Measurements from ENCODE around the gene PDE4B.
"Not testable (repeated sequence)": the region's sequence is repeated elsewhere in the genome, so short reads cannot be mapped to it uniquely, and the experiment has no call there.

PDE4B gene

DNA sequence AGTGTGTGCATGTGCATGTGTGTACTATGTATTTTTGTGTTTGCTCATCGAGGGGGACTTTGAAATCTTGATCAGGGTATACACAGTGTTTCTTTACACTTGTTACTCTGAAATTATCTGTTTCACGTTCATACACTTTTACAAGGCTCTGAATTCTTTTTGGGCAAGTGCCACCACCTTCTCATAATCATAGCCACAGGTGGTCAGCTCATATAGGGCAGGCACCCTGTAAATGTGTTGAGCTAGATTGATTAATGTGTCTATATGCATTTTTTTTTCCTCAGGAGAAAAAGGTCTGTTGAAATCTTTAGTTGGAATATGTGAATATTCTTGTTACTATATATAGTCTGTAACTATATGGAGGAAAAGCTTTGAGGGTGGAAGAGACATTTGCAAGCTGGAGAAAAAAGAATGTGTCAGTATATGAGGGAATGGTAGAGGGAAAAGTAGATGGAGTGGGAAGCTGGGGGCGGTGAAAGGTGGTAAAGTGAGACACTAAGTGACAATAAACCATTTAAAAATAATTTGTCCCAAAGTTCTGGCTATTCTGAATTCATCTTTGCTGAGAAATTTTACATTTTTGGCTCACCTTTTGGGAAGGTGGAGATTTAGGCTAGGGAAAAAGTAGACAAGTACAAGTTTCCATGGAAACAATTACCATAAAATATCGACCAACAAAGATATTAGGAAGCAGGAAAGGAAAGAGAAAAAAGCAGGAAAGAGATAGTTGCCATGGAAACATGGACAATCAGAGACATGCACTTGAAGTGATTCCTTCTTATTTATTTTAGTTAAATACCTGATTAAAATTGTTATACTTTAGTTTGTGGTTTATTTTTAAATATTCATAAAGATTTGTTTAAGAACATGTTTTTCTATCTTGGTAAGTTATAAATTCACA lies 277.5 kb downstream of the PDE4B start:
- no peak for DNase-seq

GRCh38 chr1:66073388-66073787 lies 280.7 kb downstream of the PDE4B start:
- no peak for DNase-seq

DNA sequence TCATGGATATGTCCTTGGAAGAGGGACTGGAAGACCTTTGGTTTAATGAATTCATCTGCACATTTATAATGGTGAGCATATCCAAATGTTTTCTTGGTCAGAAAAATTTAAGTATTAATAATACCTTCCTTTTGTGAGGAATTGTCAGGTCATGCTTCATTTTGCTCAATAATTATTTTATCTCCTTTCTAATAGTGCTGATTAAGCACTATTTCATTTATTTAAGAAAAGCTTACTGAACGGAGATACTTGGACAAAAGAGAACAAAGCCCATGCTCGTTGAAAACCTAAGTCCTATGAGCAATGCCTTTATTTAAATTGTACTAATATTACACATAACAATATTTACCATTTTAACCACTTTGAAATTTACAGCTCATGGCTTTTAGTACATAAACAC lies 281.5 kb downstream of the PDE4B start:
- no peak for DNase-seq

DNA sequence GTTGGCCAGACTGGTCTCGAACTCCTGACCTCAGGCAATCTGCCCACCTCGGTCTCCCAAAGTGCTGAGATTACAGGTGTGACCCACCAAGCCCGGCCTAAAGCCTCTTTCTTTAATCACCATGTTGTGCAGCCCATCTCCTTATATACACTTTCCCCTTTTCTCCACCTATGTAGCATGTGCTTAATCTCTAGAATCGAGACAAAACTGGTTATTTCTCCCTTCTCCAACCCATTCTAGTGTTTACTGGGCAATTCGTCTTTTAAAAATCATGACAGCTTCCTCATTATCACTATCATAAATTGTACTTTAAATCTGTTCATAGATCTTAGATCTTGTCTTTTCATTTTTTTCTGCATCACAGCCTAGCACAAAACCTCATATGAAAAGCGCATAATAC lies 285.7 kb downstream of the PDE4B start:
- DNase-seq, result no peak

DNA sequence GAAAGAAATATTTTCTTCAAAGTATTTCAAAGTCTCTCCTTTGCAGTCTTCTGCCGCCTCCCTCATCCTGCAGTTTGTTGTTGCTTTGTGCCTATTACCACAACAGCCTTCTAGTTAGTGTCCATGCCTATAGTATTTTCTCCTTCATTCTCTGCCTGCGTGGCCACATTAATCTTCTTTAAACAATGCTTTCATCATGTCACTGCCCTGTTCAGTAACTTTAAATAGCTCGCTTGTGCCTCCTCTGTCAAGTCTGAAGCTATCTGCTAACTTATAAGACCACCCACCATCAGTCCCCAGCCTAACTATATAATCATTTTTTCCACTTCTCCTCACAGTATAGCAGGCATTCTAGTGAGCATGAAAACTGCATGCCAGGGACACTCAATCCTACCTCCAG lies 290.3 kb downstream of the PDE4B start:
- no peak for DNase-seq

DNA sequence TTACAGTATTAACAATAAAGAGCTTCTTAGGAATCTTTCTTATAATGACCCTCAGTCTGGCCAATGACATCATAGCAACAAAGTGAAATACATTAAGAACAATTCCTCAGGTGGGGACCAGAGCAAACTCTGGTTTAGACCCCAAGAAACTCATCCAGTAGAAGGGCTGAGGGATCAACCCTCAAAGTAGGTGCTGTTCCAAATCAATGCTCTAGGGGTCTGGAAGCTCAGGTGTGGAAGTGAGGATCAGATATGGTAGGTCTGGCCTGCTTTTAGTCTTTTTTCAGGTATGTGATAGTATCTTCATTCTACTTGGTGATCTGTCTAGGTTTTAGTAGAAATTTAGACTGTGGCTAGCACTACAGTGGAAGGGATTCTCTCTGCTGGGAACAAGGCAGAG lies 291.7 kb downstream of the PDE4B start:
- no peak for DNase-seq

GRCh38 chr1:66085600-66085999 lies 292.9 kb downstream of the PDE4B start:
- DNase-seq, result no peak

DNA sequence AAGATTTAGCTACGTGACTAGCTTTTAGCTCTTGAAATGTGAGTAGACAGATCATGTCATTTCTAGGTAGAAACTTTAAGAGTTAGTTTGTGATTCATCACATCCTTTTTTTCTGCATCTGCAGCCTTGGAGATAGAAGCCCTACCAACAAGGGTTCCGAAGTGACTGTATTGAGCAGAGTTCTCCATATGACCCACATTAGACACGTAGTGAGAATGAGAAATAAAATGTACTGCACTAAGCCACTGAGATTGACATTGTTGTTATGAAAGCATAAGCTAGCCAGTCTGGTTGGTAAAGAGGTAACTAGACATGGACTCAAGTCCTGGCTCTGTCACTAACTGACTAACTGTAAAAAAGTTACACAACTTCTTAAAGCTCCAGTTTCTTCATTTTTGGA lies 296.1 kb downstream of the PDE4B start:
- DNase-seq, result no peak

DNA sequence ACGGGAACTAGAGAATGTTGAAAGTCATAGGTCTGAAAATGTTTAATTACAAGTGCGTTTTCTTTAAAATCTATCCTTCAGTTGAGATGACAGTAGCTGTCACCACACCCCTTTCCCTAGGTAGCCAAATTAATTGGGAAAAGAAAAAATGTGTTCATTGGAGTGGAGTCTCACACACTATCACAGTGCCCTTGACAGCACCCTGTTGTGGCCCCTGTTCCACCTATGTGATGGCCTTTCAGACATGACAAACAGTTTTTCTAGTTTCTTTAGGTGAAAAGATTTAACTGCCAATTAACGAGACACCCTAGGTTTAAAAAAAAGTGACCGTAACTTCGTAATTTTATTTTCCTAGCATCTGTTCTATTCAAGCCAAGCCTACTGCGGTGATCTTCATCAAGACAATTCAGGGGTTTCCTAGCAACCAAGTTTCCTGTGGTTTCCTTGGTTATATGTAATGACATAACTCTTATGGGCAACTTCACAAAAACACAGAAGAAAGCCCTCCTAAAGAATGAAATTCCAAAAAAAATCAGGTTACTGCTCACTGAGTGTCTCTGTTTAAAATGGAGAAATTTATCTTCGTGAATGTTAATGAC lies 298.3 kb downstream of the PDE4B start:
- no peak for DNase-seq

GRCh38 chr1:66095190-66095589 lies 302.5 kb downstream of the PDE4B start:
- no peak for DNase-seq

DNA sequence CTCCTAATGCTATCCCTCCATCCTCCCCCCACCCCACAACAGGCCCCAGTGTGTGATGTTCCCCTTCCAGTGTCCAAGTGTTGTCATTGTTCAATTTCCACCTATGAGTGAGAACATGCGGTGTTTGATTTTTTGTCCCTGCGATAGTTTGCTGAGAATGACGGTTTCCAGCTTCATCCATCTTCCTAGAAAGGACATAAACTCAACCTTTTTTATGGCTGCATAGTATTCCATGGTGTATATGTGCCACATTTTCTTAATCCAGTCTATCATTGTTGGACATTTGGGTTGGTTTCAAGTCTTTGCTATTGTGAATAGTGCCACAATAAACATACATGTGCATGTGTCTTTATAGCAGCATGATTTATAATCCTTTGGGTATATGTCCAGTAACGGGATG lies 308.3 kb downstream of the PDE4B start:
- not testable (repeated sequence) for DNase-seq

DNA sequence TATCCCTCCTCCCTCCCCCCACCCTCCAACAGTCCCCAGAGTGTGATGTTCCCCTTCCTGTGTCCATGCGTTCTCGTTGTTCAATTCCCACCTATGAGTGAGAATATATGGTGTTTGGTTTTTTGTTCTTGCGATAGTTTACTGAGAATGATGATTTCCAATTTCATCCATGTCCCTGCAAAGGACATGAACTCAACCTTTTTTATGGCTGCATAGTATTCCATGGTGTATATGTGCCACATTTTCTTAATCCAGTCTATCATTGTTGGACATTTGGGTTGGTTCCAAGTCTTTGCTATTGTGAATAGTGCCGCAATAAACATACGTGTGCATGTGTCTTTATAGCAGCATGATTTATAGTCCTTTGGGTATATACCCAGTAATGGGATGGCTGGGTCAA lies 311.4 kb downstream of the PDE4B start:
- not testable (repeated sequence) for DNase-seq

DNA sequence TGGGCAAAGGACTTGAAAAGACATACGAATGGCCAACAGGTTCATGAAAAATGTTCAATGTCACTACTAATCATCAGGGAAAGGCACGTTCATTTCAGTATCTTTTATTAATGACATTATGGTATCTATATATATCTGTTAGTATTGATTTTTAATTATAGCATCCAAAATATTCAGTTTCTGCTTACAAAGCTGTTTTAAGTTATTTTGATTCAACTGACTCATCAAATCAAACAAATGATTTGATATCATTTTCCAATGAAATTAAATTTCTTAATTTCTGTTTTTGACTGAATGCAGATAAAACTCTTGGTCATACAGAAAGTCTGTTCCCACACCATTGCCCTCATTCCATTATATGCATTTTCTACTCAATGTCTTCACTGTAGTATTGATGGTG lies 315.9 kb downstream of the PDE4B start:
- no peak for DNase-seq

- DNase-seq, result no peak
These were observed 320.2 kb downstream of the PDE4B start for GRCh38 chr1:66112744-66113400.

- DNase-seq, result no peak
These were observed 326.5 kb downstream of the PDE4B start for GRCh38 chr1:66119148-66119547.

DNA sequence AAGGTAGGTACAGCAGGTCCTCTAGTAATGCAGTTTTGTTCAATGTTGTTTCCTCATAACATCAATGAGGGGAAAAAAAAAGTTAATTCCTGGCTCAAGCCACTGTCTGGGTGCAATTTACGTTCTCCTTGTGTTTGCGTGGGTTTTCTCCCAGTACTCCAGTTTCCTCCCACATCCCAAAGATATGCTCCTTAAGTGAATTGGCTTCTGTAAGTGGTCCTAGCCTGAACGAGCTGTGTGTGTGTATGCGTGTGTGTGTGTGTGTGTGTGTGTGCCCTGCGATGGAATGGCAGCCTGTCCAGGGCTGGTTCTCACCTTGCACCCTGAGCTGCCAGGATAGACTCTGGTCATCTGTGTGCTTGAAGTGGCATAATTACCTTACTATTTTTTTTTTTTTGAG lies 332.0 kb downstream of the PDE4B start:
- DNase-seq, result no peak

GRCh38 chr1:66128641-66129040 lies 335.9 kb downstream of the PDE4B start:
- not testable (repeated sequence) for DNase-seq

GRCh38 chr1:66132324-66132723 lies 339.6 kb downstream of the PDE4B start:
- no peak for DNase-seq

DNA sequence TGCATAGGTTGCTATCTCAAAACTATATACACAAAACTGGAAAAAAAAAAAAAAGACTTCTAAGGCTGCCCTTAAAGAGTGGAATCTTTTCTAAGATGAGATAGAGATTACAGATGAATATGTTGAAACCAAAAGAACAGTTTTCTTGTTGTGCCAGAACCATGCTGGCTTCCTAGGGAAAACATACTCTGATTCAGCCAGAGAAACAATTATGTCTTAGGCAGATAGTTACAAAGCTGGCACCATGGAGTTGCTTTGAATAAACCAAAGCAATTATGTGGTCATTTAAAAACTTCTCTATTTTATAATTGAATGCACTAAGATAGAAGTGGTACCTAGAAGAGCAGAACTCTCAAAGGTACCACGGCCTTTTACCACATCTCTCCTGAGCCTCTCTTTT lies 341.3 kb downstream of the PDE4B start:
- DNase-seq, result no peak

- no peak for DNase-seq
These were observed 342.5 kb downstream of the PDE4B start for GRCh38 chr1:66135161-66135560.

GRCh38 chr1:66136423-66136822 lies 343.7 kb downstream of the PDE4B start:
- DNase-seq, result not testable (repeated sequence)

DNA sequence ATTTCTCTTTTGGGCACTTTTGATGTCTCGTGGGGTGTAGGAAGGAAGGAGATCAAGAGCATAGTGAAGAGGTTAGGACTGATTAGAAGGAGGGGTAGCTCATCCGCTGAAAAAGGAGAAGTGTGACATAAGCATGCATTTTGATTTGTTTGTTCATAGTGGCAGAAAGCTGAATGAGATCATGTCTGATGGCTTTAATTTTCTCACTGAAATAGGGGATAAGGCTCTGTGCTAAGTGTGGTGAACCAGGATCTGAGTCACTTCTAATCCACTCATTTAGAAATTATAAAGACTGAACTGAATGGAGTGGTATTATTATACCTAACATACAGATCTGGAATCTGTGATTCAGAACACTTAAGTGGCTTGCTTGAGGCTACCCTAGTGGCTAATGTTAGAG lies 344.5 kb downstream of the PDE4B start:
- no peak for DNase-seq

GRCh38 chr1:66138613-66139012 lies 345.9 kb downstream of the PDE4B start:
- DNase-seq, result no peak

DNA sequence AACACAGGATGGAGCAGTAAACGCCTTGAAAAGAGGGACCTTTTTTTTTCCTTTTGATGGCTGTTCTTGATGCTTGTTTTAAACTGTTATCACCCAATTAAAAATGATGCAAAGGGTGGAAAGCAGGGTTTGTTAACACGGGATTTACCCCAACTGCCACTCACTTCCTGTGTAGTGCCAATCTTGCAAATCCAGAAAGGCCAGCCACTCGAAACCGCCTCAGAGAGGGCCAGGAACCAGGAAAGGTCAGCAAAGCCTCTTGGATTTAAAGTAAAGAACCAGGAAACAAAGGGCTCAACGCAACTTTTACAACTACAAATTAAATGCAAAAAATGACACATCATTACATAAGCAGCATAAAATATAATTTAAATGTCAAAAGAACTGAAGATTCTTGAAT lies 347.4 kb downstream of the PDE4B start:
- DNase-seq, result peak; percentile 36
